Uterus (tissue), 2 donors: Measurements from ENCODE around the gene BTN2A1.

Experiments
- CTCF ChIP-seq, 4 experiments: fragments of 200-600 bp in 2 of 4; fragments of 450-650 bp in 2 of 4; sonication (generic) in 2 of 4; IDR thresholded peaks; one replicate each; pipeline ENCODE4 v1.5.1; 2016 to 2019; ENCODE audit warnings: antibody characterized with exemption in 4 of 4, mild to moderate bottlenecking in 2 of 4, moderate library complexity in 1 of 4
- POLR2A ChIP-seq, 2 donors: fragments of 450-650 bp; IDR thresholded peaks; one replicate each; pipeline ENCODE4 v1.6.1; 2016; ENCODE audit warnings: antibody characterized with exemption in 2 of 2, mild to moderate bottlenecking in 1 of 2, moderate library complexity in 1 of 2

- TF ChIP-seq CTCF (IDR thresholded peaks at IDR 0.05) (no peak), POLR2A (IDR thresholded peaks at IDR 0.05) (no peak)
Measured at GRCh38 chr6:26487466-26487865, 29.7 kb downstream of the BTN2A1 start.
